ENCODE data around the gene SMAP1. TPM values are rescaled to one million over a fixed set of nuclear protein-coding genes. Genes with fewer than 3 reads are reported as not detected.

Gene SMAP1
- total RNA-seq, 2 donors from 2014 or later: 26.0 to 30.3 TPM

DNA sequence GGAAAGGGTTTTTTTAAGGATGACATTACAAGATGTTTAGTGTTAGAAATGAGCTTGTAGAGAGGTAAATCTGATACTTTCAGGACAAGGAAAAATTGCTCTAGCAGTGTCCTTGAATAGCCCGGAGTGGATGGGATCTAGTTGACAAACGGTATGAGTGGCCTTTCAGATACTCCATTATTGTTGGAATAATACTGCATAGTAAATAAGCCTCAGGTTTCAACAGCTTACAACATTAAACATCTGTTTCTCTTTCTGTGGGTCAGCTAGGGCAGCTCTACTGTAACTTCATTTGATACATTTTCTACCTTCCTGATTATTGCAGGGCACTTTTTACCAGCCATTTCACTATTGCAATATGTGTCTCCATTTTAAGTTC lies 171.2 kb downstream of the SMAP1 start:
- no peak for TF ChIP-seq POLR2A (IDR thresholded peaks at IDR 0.05)
- TF ChIP-seq, protein P1, sequence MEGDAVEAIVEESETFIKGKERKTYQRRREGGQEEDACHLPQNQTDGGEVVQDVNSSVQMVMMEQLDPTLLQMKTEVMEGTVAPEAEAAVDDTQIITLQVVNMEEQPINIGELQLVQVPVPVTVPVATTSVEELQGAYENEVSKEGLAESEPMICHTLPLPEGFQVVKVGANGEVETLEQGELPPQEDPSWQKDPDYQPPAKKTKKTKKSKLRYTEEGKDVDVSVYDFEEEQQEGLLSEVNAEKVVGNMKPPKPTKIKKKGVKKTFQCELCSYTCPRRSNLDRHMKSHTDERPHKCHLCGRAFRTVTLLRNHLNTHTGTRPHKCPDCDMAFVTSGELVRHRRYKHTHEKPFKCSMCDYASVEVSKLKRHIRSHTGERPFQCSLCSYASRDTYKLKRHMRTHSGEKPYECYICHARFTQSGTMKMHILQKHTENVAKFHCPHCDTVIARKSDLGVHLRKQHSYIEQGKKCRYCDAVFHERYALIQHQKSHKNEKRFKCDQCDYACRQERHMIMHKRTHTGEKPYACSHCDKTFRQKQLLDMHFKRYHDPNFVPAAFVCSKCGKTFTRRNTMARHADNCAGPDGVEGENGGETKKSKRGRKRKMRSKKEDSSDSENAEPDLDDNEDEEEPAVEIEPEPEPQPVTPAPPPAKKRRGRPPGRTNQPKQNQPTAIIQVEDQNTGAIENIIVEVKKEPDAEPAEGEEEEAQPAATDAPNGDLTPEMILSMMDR (IDR thresholded peaks at IDR 0.05): no peak
- no peak for TF ChIP-seq POLR2AphosphoS5 (IDR thresholded peaks at IDR 0.05)

DNA sequence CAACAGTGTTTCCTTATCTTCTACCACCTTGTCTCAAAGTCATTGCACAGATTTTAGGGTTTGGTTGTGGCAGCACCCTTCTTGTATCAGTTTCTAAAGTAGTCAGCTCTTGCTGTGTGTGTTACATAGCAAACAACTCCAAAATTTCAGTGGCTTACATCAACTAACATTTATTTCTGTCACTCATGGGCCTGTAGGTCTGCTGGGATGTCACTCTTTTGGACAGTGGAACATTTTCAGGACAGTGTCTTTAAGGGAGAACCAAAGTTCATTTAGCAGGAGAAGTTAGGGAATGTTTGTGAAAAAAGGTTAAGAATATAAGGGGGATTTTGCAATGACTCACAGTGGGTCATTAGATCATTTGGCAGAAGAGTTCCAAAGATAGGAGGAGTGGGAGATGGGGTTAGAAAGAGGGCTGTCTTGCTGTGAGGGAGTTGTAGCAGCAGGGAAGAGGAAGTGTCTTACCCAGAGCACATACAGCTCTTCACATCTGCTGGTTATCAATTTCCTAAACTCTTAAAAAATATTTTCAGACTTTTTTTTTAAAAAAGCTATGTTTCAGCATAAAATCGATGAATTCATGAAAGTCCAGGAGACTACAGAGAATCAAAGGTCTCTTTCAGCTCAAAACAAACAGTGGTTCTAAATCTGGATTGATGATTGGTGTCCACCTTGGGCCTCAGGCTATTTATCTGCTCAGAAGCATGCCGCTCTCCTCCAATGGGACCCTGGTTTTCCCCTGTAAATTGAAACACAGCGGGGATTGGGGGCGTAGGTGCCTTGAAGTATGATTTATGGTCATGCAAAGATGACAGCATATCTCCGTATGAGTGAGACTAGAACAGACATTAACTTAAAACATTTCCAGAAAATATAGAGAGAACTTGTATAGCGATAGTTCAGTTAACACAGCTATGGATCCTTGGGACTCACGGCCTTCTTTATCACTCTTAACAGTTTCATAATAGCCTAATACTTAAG lies 171.9 kb downstream of the SMAP1 start:
- intact Hi-C loops (cut with DNase I): no loop called here
- TF ChIP-seq, protein P1 (IDR thresholded peaks at IDR 0.05): no peak
- no peak for TF ChIP-seq POLR2AphosphoS5 (IDR thresholded peaks at IDR 0.05)
- TF ChIP-seq POLR2A (IDR thresholded peaks at IDR 0.05): no peak
- H3K27ac ChIP-seq: no peak overlapping the region
- WGBS: 91% methylated on average over 7 of the region's 7 CpGs
- H3K36me3 ChIP-seq: no peaks in the 10 kb centered on the region
- no peaks in the 10 kb centered on the region for H3K27me3 ChIP-seq (replicated peaks; ENCODE audit: insufficient read depth)
- H3K9me3 ChIP-seq: no peaks in the 10 kb centered on the region
- no peaks in the 10 kb centered on the region for H3K4me1 ChIP-seq (replicated peaks)
- DNase-seq (ENCODE audit: low spot score): no peak
- no peak overlapping the region for H3K4me3 ChIP-seq

More for the DNA sequence above, 171.2 kb downstream of the SMAP1 start:
- DNase-seq (ENCODE audit: low spot score): no peak
- Histone ChIP-seq H3K9me3 (no peaks in the 10 kb centered on the region), H3K4me1 (replicated peaks) (no peaks in the 10 kb centered on the region), H3K4me3 (no peak overlapping the region), H3K27me3 (replicated peaks; ENCODE audit: insufficient read depth) (no peaks in the 10 kb centered on the region), H3K36me3 (no peaks in the 10 kb centered on the region), H3K27ac (no peak overlapping the region)
- intact Hi-C loops (cut with DNase I): no loop called here
- WGBS: 75% methylated on average over 2 of the region's 2 CpGs

DNA sequence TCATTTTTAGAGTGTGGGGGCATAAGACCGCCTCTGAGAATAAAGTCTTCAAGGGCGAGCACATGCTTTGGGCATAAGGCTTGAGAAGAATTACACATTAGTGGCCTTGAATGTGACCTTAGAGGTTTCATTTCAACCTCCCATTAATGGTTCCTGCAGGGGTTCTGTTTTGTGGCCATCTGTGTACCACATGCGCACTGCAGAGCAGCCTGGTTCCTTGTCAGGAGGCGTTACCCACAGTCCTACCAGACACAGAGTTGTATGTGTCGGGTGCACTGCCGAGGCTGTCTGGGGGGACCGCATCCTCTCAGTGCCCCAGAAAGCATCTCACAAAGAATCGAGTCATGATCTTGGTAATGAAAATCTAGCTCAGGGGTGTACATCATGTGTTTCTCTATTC lies 173.4 kb downstream of the SMAP1 start:
- no peaks in the 10 kb centered on the region for H3K9me3 ChIP-seq
- WGBS: 97% methylated on average over 8 of the region's 8 CpGs
- no peaks in the 10 kb centered on the region for H3K4me1 ChIP-seq (replicated peaks)
- intact Hi-C loops (cut with DNase I): no loop called here
- H3K4me3 ChIP-seq: no peak overlapping the region
- H3K27me3 ChIP-seq (replicated peaks; ENCODE audit: insufficient read depth): no peaks in the 10 kb centered on the region
- no peaks in the 10 kb centered on the region for H3K36me3 ChIP-seq
- DNase-seq (ENCODE audit: low spot score): no peak
- H3K27ac ChIP-seq: no peak overlapping the region
- TF ChIP-seq, protein P1 (IDR thresholded peaks at IDR 0.05): no peak
- TF ChIP-seq POLR2AphosphoS5 (IDR thresholded peaks at IDR 0.05): no peak
- TF ChIP-seq POLR2A (IDR thresholded peaks at IDR 0.05): no peak

DNA sequence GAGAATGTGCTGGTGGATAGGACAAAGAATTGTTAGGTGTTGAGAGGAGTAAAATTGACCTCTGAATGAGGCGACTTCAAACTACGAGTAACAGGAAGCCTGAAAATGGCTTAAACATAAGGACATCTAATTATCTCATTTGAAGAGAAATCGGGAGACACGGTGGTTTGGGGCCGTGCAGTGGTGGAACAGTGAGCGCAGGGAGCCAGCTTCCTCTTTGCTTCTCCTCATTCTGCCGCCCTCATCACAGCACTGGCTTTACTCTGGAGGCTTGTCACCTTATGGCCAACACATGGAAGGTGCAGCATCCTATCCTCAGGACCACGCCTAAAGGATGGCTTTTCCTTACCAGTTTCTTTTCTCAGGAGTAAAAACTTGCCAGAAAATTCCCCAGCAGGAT lies 174.9 kb downstream of the SMAP1 start:
- Histone ChIP-seq H3K9me3 (no peaks in the 10 kb centered on the region), H3K27ac (no peak overlapping the region), H3K36me3 (no peaks in the 10 kb centered on the region), H3K4me3 (no peak overlapping the region), H3K4me1 (replicated peaks) (no peaks in the 10 kb centered on the region), H3K27me3 (replicated peaks; ENCODE audit: insufficient read depth) (no peaks in the 10 kb centered on the region)
- intact Hi-C loops (cut with DNase I): no loop called here
- TF ChIP-seq, protein P1 (IDR thresholded peaks at IDR 0.05): no peak
- TF ChIP-seq POLR2A (IDR thresholded peaks at IDR 0.05) (no peak), POLR2AphosphoS5 (IDR thresholded peaks at IDR 0.05) (no peak)
- 97% methylated on average over 8 of the region's 8 CpGs for WGBS
- DNase-seq (ENCODE audit: low spot score): no peak

Measured in prostate gland (tissue), 2 donors.